Sigmoid colon (tissue), 7 donors: ENCODE data around the gene RABGAP1. TPM values are rescaled to one million over a fixed set of nuclear protein-coding genes. Genes with fewer than 3 reads are reported as not detected.
A peak's percentile ranks its signal among the peaks of the same experiment; 100 is the strongest.

Experiments used
- DNase-seq: peaks from one replicate; pipeline ENCODE4 v3.0.0-alpha.2; 2019
- H3K27ac ChIP-seq, 4 donors: fragments of 200-600 bp; sonication (generic); one replicate each; pipeline ENCODE4 v1.5.1; 2016 to 2019; ENCODE audit warnings: mild to moderate bottlenecking in 1 of 4
- H3K27me3 ChIP-seq, 3 donors: fragments of 200-600 bp; sonication (generic); one replicate each; pipeline ENCODE4 v1.5.1; 2019; ENCODE audit warnings: mild to moderate bottlenecking in 1 of 3
- H3K36me3 ChIP-seq, 4 donors: fragments of 200-600 bp; sonication (generic); one replicate each; pipeline ENCODE4 v1.5.1; 2016 to 2019
- H3K4me1 ChIP-seq, 4 donors: fragments of 200-600 bp; sonication (generic); one replicate each; pipeline ENCODE4 v1.5.1; 2017 to 2019
- H3K4me3 ChIP-seq, 4 donors: fragments of 200-600 bp; sonication (generic); one replicate each; pipeline ENCODE4 v1.5.1; 2017 to 2019; ENCODE audit warnings: mild to moderate bottlenecking in 2 of 4, moderate library complexity in 1 of 4
- H3K9me3 ChIP-seq, 4 donors: fragments of 200-600 bp in 3 of 4; sonication (generic) in 3 of 4; one replicate each; pipeline versions ENCODE4 v1.5.1 to v1.6.1; 2013 to 2019
- EP300 ChIP-seq, 4 donors: sonication (generic); formaldehyde crosslinking; IDR thresholded peaks; one replicate each; pipeline ENCODE4 v1.6.1; 2017; ENCODE audit warnings: antibody characterized with exemption in 4 of 4
- POLR2A ChIP-seq, 2 donors: fragments of 450-650 bp; IDR thresholded peaks; one replicate each; pipeline ENCODE4 v1.6.1; 2016; ENCODE audit warnings: antibody characterized with exemption in 2 of 2, mild to moderate bottlenecking in 2 of 2, moderate library complexity in 2 of 2
- POLR2AphosphoS5 ChIP-seq, 4 donors: sonication (generic); formaldehyde crosslinking; IDR thresholded peaks; one replicate each; pipeline ENCODE4 v1.6.1; 2017; ENCODE audit warnings: antibody characterized with exemption in 4 of 4
- WGBS, 2 donors: extraction: QIAGEN DNeasy Blood & Tissue Kit; methylation state at CpG; one replicate each; pipeline ENCODE4 v1.1.7; 2013; 5-methylcytosine and 5-hydroxymethylcytosine counted together
- intact Hi-C: fragments of 100-400 bp; cut with DNase I; formaldehyde crosslinking; loops from one replicate; pipeline ENCODE4 v1.15.1; 2023
- polyA plus RNA-seq, 3 donors: library from polyadenylated mRNA; stranded (reverse); fragments of 200-250 nt; gene quantifications; one replicate each; pipeline ENCODE4 v1.2.3, GENCODE V29; 2013
- total RNA-seq, 4 donors: library from RNA; depleted of rRNA; stranded (reverse); fragments of >200 nt; gene quantifications; one replicate each; pipeline ENCODE4 v1.1.0, GENCODE V29; 2016
- TF ChIP-seq, protein P1 (sequence below), 4 experiments: fragments of 450-650 bp in 3 of 4; fragments of 200-600 bp in 1 of 4; IDR thresholded peaks; one replicate each; pipeline ENCODE4 v1.5.1; 2016 to 2019; ENCODE audit warnings: antibody characterized with exemption in 4 of 4, mild to moderate bottlenecking in 3 of 4, moderate library complexity in 2 of 4
- donor health status: healthy with polysubstance abuse.
- donor health status: Bipolar disorder and iron deficiency.
- donor health status: healthy.

RABGAP1 gene
- total and polyA plus RNA-seq, 7 donors, result 12.5 to 110 (median 90.6) TPM

DNA sequence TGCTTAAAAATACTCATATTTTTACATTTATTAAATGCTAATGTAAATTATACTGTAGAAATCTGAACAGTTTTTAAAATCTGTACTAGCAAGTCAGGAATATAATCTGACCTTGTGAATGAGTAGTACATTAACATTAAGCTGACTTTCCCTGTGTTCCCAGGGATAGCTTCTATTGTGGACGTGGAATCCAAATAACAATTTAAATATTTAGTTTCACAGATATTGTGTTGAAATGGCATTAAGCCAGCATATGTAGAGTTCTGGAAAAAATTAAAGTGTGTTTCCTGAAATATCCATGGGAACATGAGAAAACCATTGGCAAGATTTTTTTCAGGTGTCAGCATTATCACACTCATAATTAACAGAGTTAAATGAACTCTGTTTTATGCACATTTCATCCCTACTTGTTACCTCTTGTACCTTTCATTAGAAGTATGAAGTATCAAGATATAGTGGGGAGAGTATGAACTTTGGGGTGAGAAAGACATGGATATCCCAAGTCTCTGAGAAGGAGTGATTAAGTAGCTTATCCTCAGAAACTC is 5.7 kb downstream of the RABGAP1 start:
- H3K4me1 ChIP-seq, result peaks cover 0 to 86% (median 62%) of the 10 kb centered on the region in 4 donors
- 28 to 56% methylated on average over 1 of the region's 1 CpG for WGBS, 2 donors
- H3K27ac ChIP-seq, result peak overlapping the region; percentile 36 to 97 (median 82)
- H3K4me3 ChIP-seq, result no peak overlapping the region
- intact Hi-C loops, result loop anchor here (5.0 kb wide), 1 partner anchor 46 kb away; no protein-coding TSS in a partner anchor
- DNase-seq, result no peak
- H3K27me3 ChIP-seq, result no peaks in the 10 kb centered on the region
- H3K36me3 ChIP-seq, result peaks cover 0 to 4% (median 0%) of the 10 kb centered on the region in 4 donors
- TF ChIP-seq EP300 (IDR thresholded peaks at IDR 0.05) (no peak), POLR2A (IDR thresholded peaks at IDR 0.05) (no peak), POLR2AphosphoS5 (IDR thresholded peaks at IDR 0.05) (no peak)
- TF ChIP-seq, protein P1, sequence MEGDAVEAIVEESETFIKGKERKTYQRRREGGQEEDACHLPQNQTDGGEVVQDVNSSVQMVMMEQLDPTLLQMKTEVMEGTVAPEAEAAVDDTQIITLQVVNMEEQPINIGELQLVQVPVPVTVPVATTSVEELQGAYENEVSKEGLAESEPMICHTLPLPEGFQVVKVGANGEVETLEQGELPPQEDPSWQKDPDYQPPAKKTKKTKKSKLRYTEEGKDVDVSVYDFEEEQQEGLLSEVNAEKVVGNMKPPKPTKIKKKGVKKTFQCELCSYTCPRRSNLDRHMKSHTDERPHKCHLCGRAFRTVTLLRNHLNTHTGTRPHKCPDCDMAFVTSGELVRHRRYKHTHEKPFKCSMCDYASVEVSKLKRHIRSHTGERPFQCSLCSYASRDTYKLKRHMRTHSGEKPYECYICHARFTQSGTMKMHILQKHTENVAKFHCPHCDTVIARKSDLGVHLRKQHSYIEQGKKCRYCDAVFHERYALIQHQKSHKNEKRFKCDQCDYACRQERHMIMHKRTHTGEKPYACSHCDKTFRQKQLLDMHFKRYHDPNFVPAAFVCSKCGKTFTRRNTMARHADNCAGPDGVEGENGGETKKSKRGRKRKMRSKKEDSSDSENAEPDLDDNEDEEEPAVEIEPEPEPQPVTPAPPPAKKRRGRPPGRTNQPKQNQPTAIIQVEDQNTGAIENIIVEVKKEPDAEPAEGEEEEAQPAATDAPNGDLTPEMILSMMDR (IDR thresholded peaks at IDR 0.05), result no peak
- H3K9me3 ChIP-seq, result no peaks in the 10 kb centered on the region

DNA sequence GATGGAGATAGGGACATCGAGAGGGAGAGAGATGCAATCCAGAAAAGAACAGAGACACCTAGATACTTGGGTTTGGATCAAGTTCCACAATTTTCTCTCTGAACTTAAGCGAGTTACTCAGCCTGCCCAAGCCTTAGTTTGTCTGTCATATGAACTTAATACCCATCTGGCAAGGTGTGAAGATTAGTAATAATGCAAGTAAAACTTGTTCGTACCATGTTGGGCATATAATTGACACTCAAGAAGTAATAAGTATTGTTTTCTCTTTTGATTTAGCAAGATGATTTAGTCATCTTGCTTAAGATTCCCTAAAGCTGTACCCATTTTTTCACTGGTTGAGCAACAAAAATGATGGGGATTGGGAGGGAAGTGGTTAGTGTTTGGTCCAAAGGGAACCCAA is 7.5 kb downstream of the RABGAP1 start:
- Histone ChIP-seq H3K27me3 (no peaks in the 10 kb centered on the region), H3K27ac (peak overlapping the region; percentile 1 to 97 (median 48)), H3K4me3 (no peak overlapping the region), H3K36me3 (peaks cover 0 to 4% (median 0%) of the 10 kb centered on the region in 4 donors), H3K4me1 (peaks cover 0 to 76% (median 53%) of the 10 kb centered on the region in 4 donors), H3K9me3 (no peaks in the 10 kb centered on the region)
- no peak for DNase-seq
- TF ChIP-seq, protein P1 (IDR thresholded peaks at IDR 0.05), result no peak
- no peak for TF ChIP-seq POLR2AphosphoS5 (IDR thresholded peaks at IDR 0.05)
- no peak for TF ChIP-seq POLR2A (IDR thresholded peaks at IDR 0.05)
- no peak for TF ChIP-seq EP300 (IDR thresholded peaks at IDR 0.05)
- 31 to 77% methylated on average over 3 of the region's 3 CpGs for WGBS, 2 donors
- intact Hi-C loops, result loop anchor here (5.0 kb wide), 1 partner anchor 44 kb away; no protein-coding TSS in a partner anchor

DNA sequence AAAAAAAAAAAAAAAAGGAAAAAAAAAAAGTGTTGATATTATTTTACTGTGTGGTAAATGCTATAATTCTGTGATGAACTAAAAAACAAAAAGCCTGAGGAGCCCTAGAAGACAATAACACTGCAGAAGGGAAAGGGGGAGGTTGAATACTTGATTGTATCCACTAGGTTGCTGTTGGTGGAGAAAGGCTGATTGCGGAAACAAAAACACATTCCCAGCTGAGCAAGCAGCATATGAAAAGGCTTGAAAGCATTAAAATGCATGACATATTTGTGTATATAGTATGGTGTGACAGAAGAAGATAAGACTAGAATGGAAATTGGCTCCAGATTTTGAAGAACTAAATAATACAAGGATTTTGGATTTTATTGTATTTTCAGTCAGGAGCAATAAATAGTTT is 8.9 kb downstream of the RABGAP1 start:
- no peaks in the 10 kb centered on the region for H3K36me3 ChIP-seq
- H3K9me3 ChIP-seq, result no peaks in the 10 kb centered on the region
- DNase-seq, result no peak
- H3K4me3 ChIP-seq, result no peak overlapping the region
- TF ChIP-seq EP300 (IDR thresholded peaks at IDR 0.05) (no peak), POLR2A (IDR thresholded peaks at IDR 0.05) (no peak), POLR2AphosphoS5 (IDR thresholded peaks at IDR 0.05) (no peak)
- TF ChIP-seq, protein P1 (IDR thresholded peaks at IDR 0.05), result no peak
- no peaks in the 10 kb centered on the region for H3K27me3 ChIP-seq
- no peak overlapping the region for H3K27ac ChIP-seq
- intact Hi-C loops, result loop anchor here (5.0 kb wide), 1 partner anchor 43 kb away; no protein-coding TSS in a partner anchor
- WGBS, 2 donors, result 79 to 93% methylated on average over 1 of the region's 1 CpG
- peaks cover 0 to 79% (median 61%) of the 10 kb centered on the region in 4 donors for H3K4me1 ChIP-seq

DNA sequence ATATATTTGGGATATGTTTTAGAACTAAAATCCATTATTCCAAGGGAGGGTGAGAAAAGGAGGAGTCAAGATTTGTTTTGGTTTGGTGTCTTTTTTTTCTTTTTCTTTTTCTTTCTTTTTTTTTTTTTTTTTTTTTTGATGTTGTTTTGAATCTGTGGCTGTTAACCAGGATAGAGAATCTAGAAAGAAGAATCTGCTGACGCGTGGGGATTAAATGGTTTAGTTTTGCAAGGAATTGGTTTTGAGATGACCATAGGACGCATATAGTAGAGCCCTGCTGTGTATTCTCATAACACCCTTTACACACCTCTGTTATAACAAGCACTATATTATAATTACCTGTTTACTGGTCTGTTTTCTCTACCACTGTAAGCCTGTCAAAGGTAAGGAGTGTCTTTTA is 9.4 kb downstream of the RABGAP1 start:
- Histone ChIP-seq H3K4me1 (peaks cover 0 to 79% (median 62%) of the 10 kb centered on the region in 4 donors), H3K4me3 (no peak overlapping the region), H3K9me3 (no peaks in the 10 kb centered on the region), H3K36me3 (no peaks in the 10 kb centered on the region), H3K27me3 (no peaks in the 10 kb centered on the region), H3K27ac (no peak overlapping the region)
- WGBS, 2 donors, result 66 to 87% methylated on average over 3 of the region's 3 CpGs
- DNase-seq, result no peak
- TF ChIP-seq EP300 (IDR thresholded peaks at IDR 0.05) (no peak), POLR2A (IDR thresholded peaks at IDR 0.05) (no peak), POLR2AphosphoS5 (IDR thresholded peaks at IDR 0.05) (no peak)
- TF ChIP-seq, protein P1 (IDR thresholded peaks at IDR 0.05), result no peak
- intact Hi-C loops, result no loop called here
